GM23248 (cell line): ENCODE results near the gene SKOR2. TPM values are rescaled to one million over a fixed set of nuclear protein-coding genes. Genes with fewer than 3 reads are reported as not detected.
"Not testable (repeated sequence)": the region's sequence is repeated elsewhere in the genome, so short reads cannot be mapped to it uniquely, and the experiment has no call there.

ENCODE experiments used
- DNase-seq: peaks from one replicate; pipeline ENCODE4 v3.0.0-alpha.2; 2015
- H2AFZ ChIP-seq: fragments of 200-600 bp; sonication (generic); 2 replicates; pipeline ENCODE4 v1.6.1; 2016; ENCODE audit warnings: antibody characterized with exemption
- H3F3A ChIP-seq: fragments of 200-600 bp; sonication (generic); 2 replicates; pipeline ENCODE4 v1.6.1; 2016; ENCODE audit warnings: mild to moderate bottlenecking, antibody characterized with exemption, mixed run types; ENCODE audit not compliant: insufficient read depth
- H3K27ac ChIP-seq: fragments of 200-600 bp; sonication (generic); 2 replicates; pipeline ENCODE4 v1.5.1; 2016; ENCODE audit warnings: mild to moderate bottlenecking
- H3K27me3 ChIP-seq: fragments of 200-600 bp; sonication (generic); replicated peaks from 2 replicates; pipeline ENCODE4 v1.6.1; 2016; ENCODE audit warnings: mild to moderate bottlenecking; ENCODE audit not compliant: insufficient read depth
- H3K36me3 ChIP-seq: fragments of 200-600 bp; sonication (generic); 2 replicates; pipeline ENCODE4 v1.6.1; 2016; ENCODE audit warnings: low read depth, mild to moderate bottlenecking
- H3K4me1 ChIP-seq: fragments of 200-600 bp; sonication (generic); 2 replicates; pipeline ENCODE4 v1.6.1; 2016; ENCODE audit warnings: mild to moderate bottlenecking; ENCODE audit not compliant: insufficient read depth
- H3K4me2 ChIP-seq: fragments of 200-600 bp; sonication (generic); one replicate; pipeline ENCODE4 v1.6.1; 2016; ENCODE audit warnings: mild to moderate bottlenecking; ENCODE audit not compliant: unreplicated experiment
- H3K4me3 ChIP-seq: fragments of 200-600 bp; sonication (generic); 2 replicates; pipeline ENCODE4 v1.5.1; 2016; ENCODE audit warnings: mild to moderate bottlenecking
- H3K79me2 ChIP-seq: fragments of 200-600 bp; sonication (generic); 2 replicates; pipeline ENCODE4 v1.6.1; 2016; ENCODE audit warnings: mild to moderate bottlenecking; ENCODE audit not compliant: insufficient read depth
- H3K9ac ChIP-seq: fragments of 200-600 bp; sonication (generic); 2 replicates; pipeline ENCODE4 v1.6.1; 2016; ENCODE audit warnings: mild to moderate bottlenecking
- H3K9me2 ChIP-seq: fragments of 200-600 bp; sonication (generic); 2 replicates; pipeline ENCODE4 v1.6.1; 2016; ENCODE audit warnings: mixed run types, mild to moderate bottlenecking, moderate library complexity; ENCODE audit not compliant: insufficient read depth
- H3K9me3 ChIP-seq: fragments of 200-600 bp; sonication (generic); one replicate; pipeline ENCODE4 v1.6.1; 2017; ENCODE audit warnings: low read depth
- H4K20me1 ChIP-seq: fragments of 200-600 bp; sonication (generic); 2 replicates; pipeline ENCODE4 v1.6.0; 2016; ENCODE audit not compliant: insufficient read depth
- EZH2 ChIP-seq: fragments of 200-600 bp; sonication (generic); IDR thresholded peaks from 2 replicates; pipeline ENCODE4 v1.6.1; 2018; ENCODE audit warnings: antibody characterized with exemption, mild to moderate bottlenecking; ENCODE audit not compliant: insufficient read depth, poor library complexity, severe bottlenecking
- EZH2phosphoT487 ChIP-seq: fragments of 200-600 bp; sonication (generic); IDR thresholded peaks from 2 replicates; pipeline ENCODE4 v1.6.1; 2018; ENCODE audit warnings: antibody characterized with exemption, moderate library complexity, mild to moderate bottlenecking, low read depth; ENCODE audit not compliant: insufficient read depth
- WGBS, 2 experiments: methylation state at CpG; one replicate each; pipeline ENCODE4 v1.1.6; 2015 to 2017; ENCODE audit warnings: low lambda C conversion rate in 2 of 2, low coverage in 1 of 2; ENCODE audit errors: missing lambda C conversion rate in 2 of 2; 5-methylcytosine and 5-hydroxymethylcytosine counted together
- in situ Hi-C: fragments of 300-500 bp; cut with MboI; formaldehyde crosslinking; loops from 2 replicates; pipeline ENCODE4 v1.15.0; 2020
- polyA plus RNA-seq: library from polyadenylated mRNA; unstranded; fragments of >200 nt; fragmentation: Nextera tagmentation; extraction: Ambion mirVana; gene quantifications from 2 replicates; pipeline ENCODE4 v1.2.1, GENCODE V29; 2016
- small RNA-seq: library from RNA; depleted of rRNA; stranded (forward); fragments of <200 nt; gene quantifications from one replicate; pipeline ENCODE3, GENCODE V24; 2014; ENCODE audit warnings: low read depth, low replicate concordance
- total RNA-seq: library from RNA; depleted of rRNA; stranded (reverse); fragments of >200 nt; shearing (Covaris generic); gene quantifications from 2 replicates; pipeline ENCODE4 v1.2.3, GENCODE V29; 2014; rRNA removed

SKOR2 gene
- total and polyA plus RNA-seq, 2 experiments from 2014 or later = not detected

DNA sequence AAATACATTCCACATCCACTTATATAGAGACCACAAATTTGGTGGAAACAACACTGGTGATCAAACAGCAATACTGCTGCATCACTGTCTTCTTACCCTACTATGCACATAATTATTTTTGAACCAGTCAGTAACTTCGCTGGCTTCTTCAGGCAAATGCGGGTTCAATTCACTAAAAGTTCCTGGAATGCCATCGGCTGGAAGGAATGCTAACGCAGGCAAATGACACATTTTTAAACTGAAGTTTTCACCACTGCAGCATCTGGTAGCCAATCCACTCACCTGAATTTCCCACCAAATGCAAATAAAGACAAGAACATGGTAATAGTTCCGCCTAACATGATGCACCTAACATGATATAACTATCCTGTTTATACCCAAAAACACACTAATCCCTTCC is 91.2 kb downstream of the SKOR2 start:
- Histone ChIP-seq H3K27ac (no peak overlapping the region), H3K4me1 (peaks cover 13% of the 10 kb centered on the region), H3K27me3 (no peaks in the 10 kb centered on the region), H3K9me2 (no peaks in the 10 kb centered on the region), H3K79me2 (peaks cover 100% of the 10 kb centered on the region), H2AFZ (no peak overlapping the region), H3K9me3 (no peaks in the 10 kb centered on the region), H3K36me3 (peaks cover 9% of the 10 kb centered on the region; the same call in 1 of the 2 replicates), H3F3A (peaks cover 13% of the 10 kb centered on the region), H4K20me1 (no peaks in the 10 kb centered on the region), H3K9ac (no peak overlapping the region), H3K4me3 (no peak overlapping the region), H3K4me2 (no peak overlapping the region)
- 89 to 92% methylated on average over 5 of the region's 5 CpGs for WGBS, 2 experiments
- TF ChIP-seq EZH2 (no peak), EZH2phosphoT487 (no peak)
- in situ Hi-C loops = no loop called here
- no peak for DNase-seq

DNA sequence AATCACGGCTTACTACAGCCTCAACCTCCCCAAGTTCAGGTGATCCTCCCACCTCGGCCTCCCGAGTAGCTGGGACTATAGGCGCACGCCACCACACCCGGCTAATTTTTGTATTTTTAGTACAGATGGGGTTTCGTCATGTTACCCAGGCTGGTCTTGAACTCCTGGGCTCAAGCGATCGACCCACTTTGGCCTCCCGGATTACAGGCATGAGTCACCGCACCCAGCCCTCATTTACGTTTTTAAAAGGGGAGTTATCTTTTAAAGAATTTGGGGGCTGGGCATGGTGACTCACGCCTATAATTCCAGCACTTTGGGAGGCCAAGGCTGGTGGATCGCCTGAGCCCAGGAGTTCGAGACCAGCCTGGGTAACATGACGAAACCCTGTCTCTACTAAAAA is 93.1 kb downstream of the SKOR2 start:
- H3K9ac ChIP-seq, H3K4me3 ChIP-seq, H3K4me2 ChIP-seq, H3K9me2 ChIP-seq, H3K9me3 ChIP-seq, H3K27me3 ChIP-seq, in situ Hi-C loops, H2AFZ ChIP-seq, H3K27ac ChIP-seq, DNase-seq, H4K20me1 ChIP-seq, H3K4me1 ChIP-seq: not testable (repeated sequence)
- peaks cover 24% of the 10 kb centered on the region; the same call in 1 of the 2 replicates for H3K36me3 ChIP-seq
- peaks cover 93% of the 10 kb centered on the region for H3K79me2 ChIP-seq
- H3F3A ChIP-seq = peaks cover 12% of the 10 kb centered on the region
- WGBS, 2 experiments = 94 to 96% methylated on average over 16 of the region's 16 CpGs

Small RNAs within 50 kb of the gene (small RNA-seq; reads per million reads assigned to genes)
- gene RNU6-1131P = not detected

Other genes with a start within 250 kb of the SKOR2 start
- not detected in 2 replicates for gene ELOA2, start 216.0 kb downstream of the SKOR2 start, total RNA-seq
- not detected in 2 replicates for gene ELOA2, start 216.0 kb downstream of the SKOR2 start, polyA plus RNA-seq
- 11.6 and 14.2 TPM in 2 replicates for gene HDHD2, start 101.2 kb downstream of the SKOR2 start, total RNA-seq
- gene HDHD2, start 101.2 kb downstream of the SKOR2 start, polyA plus RNA-seq = 23.6 and 25.4 TPM in 2 replicates
- gene IER3IP1, start 75.3 kb downstream of the SKOR2 start, total RNA-seq = 26.3 and 28.3 TPM in 2 replicates
- gene IER3IP1, start 75.3 kb downstream of the SKOR2 start, polyA plus RNA-seq = 39.8 and 40.9 TPM in 2 replicates